Gastrocnemius medialis (tissue), 4 donors: ENCODE results near the gene PTPN6. TPM values are rescaled to one million over a fixed set of nuclear protein-coding genes. Genes with fewer than 3 reads are reported as not detected.

Experiments
- ATAC-seq, 2 donors: fragments of 150-250 bp; one replicate each; pipeline ENCODE4 v1.9.1; 2016
- DNase-seq, 2 donors: peaks; one replicate each; pipeline ENCODE4 v3.0.0-alpha.2; 2019
- H3K27ac ChIP-seq, 4 donors: fragments of 200-600 bp; sonication (generic); 1 replicate in 1 of 4; 2 replicates in 3 of 4; pipeline ENCODE4 v1.5.1; 2016 to 2018; ENCODE audit warnings: mild to moderate bottlenecking in 2 of 4, moderate library complexity in 1 of 4
- H3K27me3 ChIP-seq, 3 donors: fragments of 200-600 bp; sonication (generic) in 2 of 3; 1 replicate in 1 of 3; 2 replicates in 2 of 3; pipeline versions ENCODE4 v1.5.1 to v1.6.0; 2016 to 2019; ENCODE audit warnings: mild to moderate bottlenecking in 1 of 3, moderate library complexity in 1 of 3
- H3K36me3 ChIP-seq, 2 donors: fragments of 200-600 bp; sonication (generic) in 1 of 2; one replicate each; pipeline ENCODE4 v1.5.1; 2017 to 2018
- H3K4me1 ChIP-seq, 2 donors: fragments of 200-600 bp; sonication (generic) in 1 of 2; one replicate each; pipeline ENCODE4 v1.5.1; 2016 to 2017; ENCODE audit warnings: mild to moderate bottlenecking in 2 of 2
- H3K4me3 ChIP-seq, 4 donors: fragments of 200-600 bp; sonication (generic) in 3 of 4; 1 replicate in 1 of 4; 2 replicates in 3 of 4; pipeline ENCODE4 v1.5.1; 2016 to 2019; ENCODE audit warnings: mild to moderate bottlenecking in 2 of 4
- H3K9me3 ChIP-seq, 3 donors: fragments of 200-600 bp; sonication (generic) in 2 of 3; 1 replicate in 1 of 3; 2 replicates in 2 of 3; pipeline ENCODE4 v1.5.1; 2016 to 2019
- CTCF ChIP-seq, 5 experiments: fragments of 450-650 bp in 3 of 5; fragments of 200-600 bp in 2 of 5; sonication (generic) in 2 of 5; IDR thresholded peaks in 4 of 5; conservative IDR thresholded peaks in 1 of 5; 1 replicate in 4 of 5; 2 replicates in 1 of 5; pipeline ENCODE4 v1.5.1; 2016 to 2019; ENCODE audit warnings: antibody characterized with exemption in 5 of 5, mild to moderate bottlenecking in 3 of 5, moderate library complexity in 3 of 5
- POLR2A ChIP-seq, 2 donors: fragments of 450-650 bp; IDR thresholded peaks; one replicate each; pipeline ENCODE4 v1.6.1; 2017; ENCODE audit warnings: antibody characterized with exemption in 2 of 2, mild to moderate bottlenecking in 2 of 2, moderate library complexity in 2 of 2
- in situ Hi-C, 4 donors: fragments of 200-750 bp; cut with MboI; loops; one replicate each; pipeline versions ENCODE4 v1.15.0 to v1.8.0; 2017; ENCODE audit warnings: low sequenced_read_pairs in 4 of 4
- intact Hi-C: fragments of 100-400 bp; cut with DNase I; formaldehyde crosslinking; loops from one replicate; pipeline ENCODE4 v1.15.1; 2023; ENCODE audit warnings: low total_unique reads
- total RNA-seq, 4 donors: library from RNA; depleted of rRNA; stranded (reverse); fragments of >200 nt; gene quantifications; one replicate each; pipeline versions ENCODE4 v1.1.0 to v1.2.3, GENCODE V29; 2016

Gene PTPN6
- total RNA-seq, 4 donors from 2014 or later = 0.87 to 7.6 (median 5.0) TPM

GRCh38 chr12:6965026-6965661 lies 14.0 kb downstream of the PTPN6 start:
- Histone ChIP-seq H3K9me3 (no peaks in the 10 kb centered on the region), H3K4me3 (no peak overlapping the region), H3K36me3 (peaks cover 0 to 45% of the 10 kb centered on the region in 2 donors), H3K4me1 (peaks cover 33 to 37% of the 10 kb centered on the region in 2 donors), H3K27me3 (no peaks in the 10 kb centered on the region), H3K27ac (peak overlapping the region; percentile 65 to 84 (median 72))
- intact Hi-C loops = loop anchor here (1.0 kb wide), 1 partner anchor 41 kb away; no protein-coding TSS in a partner anchor
- in situ Hi-C loops = no loop called here
- DNase-seq (peak; percentile 71 to 86), ATAC-seq (peak; percentile 60 to 77)
- TF ChIP-seq CTCF (IDR thresholded peaks at IDR 0.05 in 4 of 5, conservative IDR thresholded peaks at IDR 0.05 in 1 of 5) (peak; percentile 88 to 92 (median 89)), POLR2A (IDR thresholded peaks at IDR 0.05) (no peak)

- in situ Hi-C loops (no loop called here), intact Hi-C loops (loop anchor here (1.0 kb wide), 1 partner anchor 41 kb away; no protein-coding TSS in a partner anchor)
- no peaks in the 10 kb centered on the region for H3K27me3 ChIP-seq
- ATAC-seq (no peak), DNase-seq (no peak)
- TF ChIP-seq CTCF (IDR thresholded peaks at IDR 0.05 in 4 of 5, conservative IDR thresholded peaks at IDR 0.05 in 1 of 5) (no peak), POLR2A (IDR thresholded peaks at IDR 0.05) (no peak)
- peak overlapping the region; percentile 65 to 84 (median 72) for H3K27ac ChIP-seq
- no peak overlapping the region for H3K4me3 ChIP-seq
- H3K36me3 ChIP-seq = peaks cover 0 to 45% of the 10 kb centered on the region in 2 donors
- peaks cover 31 to 33% of the 10 kb centered on the region in 2 donors for H3K4me1 ChIP-seq
- H3K9me3 ChIP-seq = no peaks in the 10 kb centered on the region
Observed at GRCh38 chr12:6965714-6966113, 14.6 kb downstream of the PTPN6 start.

- intact Hi-C loops = no loop called here
- Histone ChIP-seq H3K4me3 (no peak overlapping the region), H3K36me3 (peaks cover 0 to 45% of the 10 kb centered on the region in 2 donors), H3K9me3 (no peaks in the 10 kb centered on the region), H3K4me1 (peaks cover 27 to 29% of the 10 kb centered on the region in 2 donors), H3K27me3 (no peaks in the 10 kb centered on the region), H3K27ac (no peak overlapping the region)
- DNase-seq (peak in 1 of 2 donors; percentile 2), ATAC-seq (no peak)
- in situ Hi-C loops = no loop called here
- TF ChIP-seq POLR2A (IDR thresholded peaks at IDR 0.05) (no peak), CTCF (IDR thresholded peaks at IDR 0.05 in 4 of 5, conservative IDR thresholded peaks at IDR 0.05 in 1 of 5) (no peak)
Observed at GRCh38 chr12:6966351-6966750, 15.2 kb downstream of the PTPN6 start.

GRCh38 chr12:6967651-6968100 lies 16.5 kb downstream of the PTPN6 start:
- Histone ChIP-seq H3K4me1 (peaks cover 33 to 35% of the 10 kb centered on the region in 2 donors), H3K27me3 (no peaks in the 10 kb centered on the region), H3K27ac (peak overlapping the region in 1 of 4 donors; percentile 98), H3K9me3 (no peaks in the 10 kb centered on the region), H3K36me3 (peaks cover 0 to 45% of the 10 kb centered on the region in 2 donors), H3K4me3 (no peak overlapping the region)
- TF ChIP-seq CTCF (IDR thresholded peaks at IDR 0.05 in 4 of 5, conservative IDR thresholded peaks at IDR 0.05 in 1 of 5) (no peak), POLR2A (IDR thresholded peaks at IDR 0.05) (no peak)
- intact Hi-C loops = loop anchor here (1.0 kb wide), 1 partner anchor 221 kb away; no protein-coding TSS in a partner anchor
- no peak for ATAC-seq
- in situ Hi-C loops = no loop called here
- DNase-seq = no peak
